B cell (primary cell): ENCODE results near the gene CTNNA3.

Experiments used
- EZH2 ChIP-seq: IDR thresholded peaks from 2 replicates; pipeline ENCODE4 v1.6.1; 2012; ENCODE audit warnings: borderline replicate concordance, low read depth, mild to moderate bottlenecking, moderate library complexity, low read length; ENCODE audit not compliant: insufficient read depth, poor library complexity, severe bottlenecking
- TF ChIP-seq, protein P1 (sequence below): fragments of 200-600 bp; IDR thresholded peaks from one replicate; pipeline ENCODE4 v1.8.0; 2022; ENCODE audit warnings: antibody characterized with exemption, mild to moderate bottlenecking

DNA sequence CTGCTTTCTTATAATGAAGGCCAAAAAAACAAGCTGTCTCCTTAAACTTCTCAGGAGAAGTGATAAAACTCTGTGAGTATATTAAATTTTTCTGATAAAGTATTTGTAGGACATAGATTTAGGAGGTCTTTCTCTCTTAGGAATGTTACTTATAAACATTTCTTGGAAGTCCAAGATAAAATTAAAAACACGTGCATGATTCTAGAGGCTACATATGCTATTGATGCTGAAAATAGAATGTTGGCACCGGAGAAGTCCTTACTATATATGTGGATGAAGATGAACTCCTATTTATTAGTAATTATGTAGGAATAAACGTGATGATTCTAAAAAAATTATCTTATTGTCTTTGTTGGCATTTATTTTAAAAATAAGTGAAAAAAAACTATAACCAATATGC lies 1011.4 kb downstream of the CTNNA3 start:
- TF ChIP-seq, protein P1, sequence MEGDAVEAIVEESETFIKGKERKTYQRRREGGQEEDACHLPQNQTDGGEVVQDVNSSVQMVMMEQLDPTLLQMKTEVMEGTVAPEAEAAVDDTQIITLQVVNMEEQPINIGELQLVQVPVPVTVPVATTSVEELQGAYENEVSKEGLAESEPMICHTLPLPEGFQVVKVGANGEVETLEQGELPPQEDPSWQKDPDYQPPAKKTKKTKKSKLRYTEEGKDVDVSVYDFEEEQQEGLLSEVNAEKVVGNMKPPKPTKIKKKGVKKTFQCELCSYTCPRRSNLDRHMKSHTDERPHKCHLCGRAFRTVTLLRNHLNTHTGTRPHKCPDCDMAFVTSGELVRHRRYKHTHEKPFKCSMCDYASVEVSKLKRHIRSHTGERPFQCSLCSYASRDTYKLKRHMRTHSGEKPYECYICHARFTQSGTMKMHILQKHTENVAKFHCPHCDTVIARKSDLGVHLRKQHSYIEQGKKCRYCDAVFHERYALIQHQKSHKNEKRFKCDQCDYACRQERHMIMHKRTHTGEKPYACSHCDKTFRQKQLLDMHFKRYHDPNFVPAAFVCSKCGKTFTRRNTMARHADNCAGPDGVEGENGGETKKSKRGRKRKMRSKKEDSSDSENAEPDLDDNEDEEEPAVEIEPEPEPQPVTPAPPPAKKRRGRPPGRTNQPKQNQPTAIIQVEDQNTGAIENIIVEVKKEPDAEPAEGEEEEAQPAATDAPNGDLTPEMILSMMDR: no peak
- no peak for TF ChIP-seq EZH2
